C4-2B (cell line): ENCODE results near the gene HNRNPAB.

Experiments
- H3K27ac ChIP-seq: fragments of 450-650 bp; 2 replicates; pipeline ENCODE4 v1.5.1; 2017
- CTCF ChIP-seq: fragments of 450-650 bp; conservative IDR thresholded peaks from 2 replicates; pipeline ENCODE4 v1.5.1; 2017; ENCODE audit warnings: mild to moderate bottlenecking
- ZFX ChIP-seq: fragments of 450-650 bp; IDR thresholded peaks from 2 replicates; pipeline ENCODE4 v1.6.1; 2017

HNRNPAB gene

DNA sequence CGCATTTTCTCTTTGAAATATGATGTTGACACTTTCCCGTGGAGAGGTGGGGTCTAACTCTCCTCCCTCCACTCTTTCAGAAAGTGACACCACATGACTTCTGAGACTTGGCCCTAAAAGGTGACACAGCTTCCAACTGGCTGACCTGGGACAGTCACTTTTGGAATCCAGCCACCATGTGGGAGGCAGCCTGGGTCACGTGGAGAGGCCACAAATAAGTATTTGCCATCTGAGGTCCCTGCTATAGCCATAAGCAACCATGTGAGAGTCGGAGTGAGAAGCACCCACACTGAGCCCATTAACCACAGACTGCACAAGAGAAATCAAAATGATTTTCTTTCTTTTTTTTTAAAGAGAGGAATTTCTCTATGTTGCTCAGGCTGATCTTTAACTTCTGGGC, 32.3 kb downstream of the HNRNPAB start:
- peak overlapping the region; percentile 5; the same call in 1 of the 2 replicates for H3K27ac ChIP-seq
- no peak for TF ChIP-seq ZFX
- no peak for TF ChIP-seq CTCF

DNA sequence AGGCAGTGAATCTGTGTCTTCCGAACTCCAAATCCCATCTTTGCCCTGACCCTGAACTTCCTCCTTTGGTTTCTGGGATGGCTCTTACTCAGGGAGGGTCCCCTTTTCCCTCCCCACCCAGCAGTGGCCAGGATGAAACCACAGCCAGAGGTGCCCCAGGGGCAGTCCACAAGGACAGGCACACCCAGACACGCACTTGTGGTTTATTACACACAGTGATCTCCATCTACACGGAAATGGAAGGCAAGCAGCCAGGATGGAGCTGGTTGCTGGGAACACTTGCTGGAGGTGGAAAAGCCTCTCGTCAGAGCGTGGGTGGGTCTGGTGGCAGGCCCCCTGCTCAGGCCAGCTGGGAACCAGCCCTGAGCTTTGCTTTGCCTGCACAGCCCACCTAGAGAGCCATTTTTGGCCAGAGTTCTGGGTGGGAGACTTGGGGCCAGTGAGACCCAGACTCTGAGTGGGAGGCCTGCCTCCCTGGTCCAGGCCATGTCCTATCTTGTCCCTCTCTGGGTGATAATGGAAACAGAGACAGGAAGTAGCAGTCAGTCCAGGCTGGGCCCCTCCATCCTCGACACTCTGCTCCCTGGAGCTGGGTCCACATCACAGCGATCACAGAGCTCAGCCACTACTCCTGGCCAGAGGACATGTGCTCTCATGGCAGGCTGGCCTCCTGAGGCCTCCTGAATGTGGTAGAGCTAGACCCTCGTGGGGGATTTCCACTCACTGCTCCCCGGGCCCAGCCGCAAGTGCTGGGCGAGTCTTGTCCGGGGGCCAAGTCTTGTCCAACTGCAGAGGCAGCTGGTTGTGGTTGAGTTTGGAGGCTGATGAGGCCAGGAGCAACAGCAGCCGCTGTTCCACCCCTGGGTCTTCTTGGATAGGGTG, 33.3 kb downstream of the HNRNPAB start:
- H3K27ac ChIP-seq = peak overlapping the region; percentile 5; the same call in 1 of the 2 replicates
- TF ChIP-seq ZFX (no peak), CTCF (no peak)

DNA sequence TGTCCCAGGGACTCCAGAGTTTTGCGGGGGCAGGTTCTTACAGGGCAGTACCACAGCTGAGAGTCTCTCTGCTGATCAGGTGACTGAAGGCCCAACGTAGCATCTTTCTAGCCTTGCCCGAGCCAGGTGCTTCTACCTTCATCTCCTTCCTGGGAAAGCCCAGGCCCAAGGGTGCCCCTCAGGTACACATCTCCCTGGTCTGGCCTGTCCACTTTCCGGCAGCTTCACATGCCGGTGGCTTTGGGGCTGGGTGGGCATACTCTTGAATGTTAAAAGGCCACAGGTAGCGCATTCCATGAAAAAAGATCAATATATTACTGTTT, 33.9 kb downstream of the HNRNPAB start:
- TF ChIP-seq ZFX (no peak), CTCF (no peak)
- H3K27ac ChIP-seq = no peak overlapping the region

GRCh38 chr5:178238711-178239592, 34.6 kb downstream of the HNRNPAB start:
- no peak for TF ChIP-seq ZFX
- TF ChIP-seq CTCF = no peak
- peak overlapping the region; percentile 41 for H3K27ac ChIP-seq

DNA sequence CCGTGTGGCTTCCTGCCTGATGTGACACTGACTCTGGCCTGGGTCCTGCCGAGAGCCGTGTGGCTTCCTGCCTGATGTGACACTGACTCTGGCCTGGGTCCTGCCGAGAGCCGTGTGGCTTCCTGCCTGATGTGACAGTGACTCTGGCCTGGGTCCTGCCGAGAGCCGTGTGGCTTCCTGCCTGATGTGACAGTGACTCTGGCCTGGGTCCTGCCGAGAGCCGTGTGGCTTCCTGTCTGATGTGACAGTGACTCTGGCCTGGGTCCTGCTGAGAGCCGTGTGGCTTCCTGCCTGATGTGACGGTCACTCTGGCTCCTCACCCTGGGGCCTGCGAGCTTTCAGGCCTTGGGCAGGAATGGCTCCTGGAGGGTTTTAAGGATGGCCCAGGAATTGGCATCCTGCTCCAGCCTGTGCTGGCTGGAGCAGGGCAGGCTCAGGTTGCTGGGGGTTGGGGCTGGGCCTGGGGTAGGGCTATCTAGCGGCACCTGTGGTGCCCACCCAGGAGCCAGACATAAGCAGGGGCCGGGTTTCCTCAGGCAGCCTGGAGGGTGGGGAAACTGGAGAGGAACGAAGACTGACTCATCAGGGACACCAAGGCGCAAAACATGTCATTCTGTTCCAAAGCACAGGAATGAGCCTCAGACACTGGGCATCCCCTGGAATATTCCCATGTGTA, 35.4 kb downstream of the HNRNPAB start:
- H3K27ac ChIP-seq = 0 out of 2 replicates have a peak overlapping the region, but pooled peaks have one; percentile 18

- TF ChIP-seq ZFX (no peak), CTCF (no peak)
Measured at GRCh38 chr5:178240341-178240741, 36.0 kb downstream of the HNRNPAB start.

GRCh38 chr5:178240766-178241165, 36.4 kb downstream of the HNRNPAB start:
- no peak overlapping the region for H3K27ac ChIP-seq
- TF ChIP-seq CTCF (no peak), ZFX (no peak)

More at GRCh38 chr5:178240341-178240741, 36.0 kb downstream of the HNRNPAB start:
- H3K27ac ChIP-seq = no peak overlapping the region
